ENCODE results near the gene C16orf92.

C16orf92 gene, protein sequence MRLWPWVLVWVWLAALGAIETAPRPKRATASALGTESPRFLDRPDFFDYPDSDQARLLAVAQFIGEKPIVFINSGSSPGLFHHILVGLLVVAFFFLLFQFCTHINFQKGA

DNA sequence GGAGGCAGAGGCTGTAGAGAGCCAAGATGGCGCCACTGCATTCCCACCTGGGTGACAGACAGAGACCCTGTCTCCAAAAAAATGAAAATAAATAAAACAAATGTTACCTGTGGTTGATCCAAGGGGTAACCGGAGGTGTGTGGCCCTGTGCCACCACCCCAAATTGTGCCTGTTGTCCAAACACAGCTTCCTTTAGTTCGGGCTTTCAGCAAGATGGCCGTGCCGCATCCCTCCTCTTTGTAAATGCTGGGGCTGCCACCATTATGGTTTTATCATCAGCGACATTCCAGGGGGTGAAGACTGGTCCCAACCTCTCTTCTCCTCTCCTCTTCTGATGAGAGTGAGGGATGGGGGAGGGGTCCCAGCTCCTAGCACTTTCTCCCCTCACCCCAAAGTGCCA lies at the start of gene C16orf92:
TSS of gene C16orf92 (plus strand) at position 312 of the 400 bp plus-strand sequence. CDS start 143 bp downstream, outside the sequence.
- DNase-seq (ENCODE audit: low spot score): no peak

DNA sequence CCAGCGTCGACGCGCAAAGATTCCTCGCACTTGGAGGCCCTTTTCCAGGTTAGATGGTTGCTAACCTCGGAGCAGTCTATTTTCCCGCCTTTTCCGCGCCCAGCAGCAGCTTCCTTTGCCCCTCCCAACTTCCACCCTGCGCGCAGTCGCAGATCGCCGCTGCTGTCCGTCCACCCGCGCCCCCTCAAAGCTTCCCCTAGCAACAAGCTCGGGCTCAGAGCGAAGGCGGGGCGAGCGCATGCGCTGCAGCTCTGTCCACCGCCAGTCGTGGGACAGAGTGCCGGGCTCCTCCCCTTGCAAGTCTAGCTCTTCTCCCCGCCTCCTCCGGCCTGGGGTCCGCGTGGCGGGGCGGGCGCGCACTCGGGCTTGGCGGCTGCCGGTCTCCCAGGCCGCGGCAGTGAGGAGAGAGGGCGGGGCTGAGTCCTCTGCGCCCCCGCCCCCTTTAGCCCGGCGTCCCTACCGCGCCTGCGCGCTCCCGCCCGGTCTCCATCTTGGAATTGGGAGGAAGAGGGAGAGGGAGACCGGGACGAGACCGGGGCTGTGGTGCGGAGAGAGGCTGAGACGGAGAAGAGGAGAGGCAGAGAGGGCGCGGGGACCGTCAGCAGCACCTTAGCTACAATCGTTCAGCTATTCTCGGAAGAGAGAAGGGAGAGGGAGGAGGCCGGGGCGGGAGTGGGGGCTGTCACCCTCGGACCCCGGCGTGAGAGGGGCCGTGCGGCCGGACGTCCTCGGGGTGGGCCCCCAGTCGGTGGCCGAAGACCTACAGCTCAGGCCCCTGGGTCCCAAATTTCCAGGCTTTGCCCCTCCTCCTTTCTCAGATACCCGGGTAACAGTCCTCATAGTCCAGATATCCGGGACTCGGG lies 49.4 kb upstream of the C16orf92 start, which contains the start of gene TAOK2:
TSS of gene TAOK2 (plus strand) at position 485 of the 863 bp plus-strand sequence. CDS start 3,905 bp downstream, outside the sequence.
- DNase-seq (ENCODE audit: low spot score): peak; percentile 100

DNA sequence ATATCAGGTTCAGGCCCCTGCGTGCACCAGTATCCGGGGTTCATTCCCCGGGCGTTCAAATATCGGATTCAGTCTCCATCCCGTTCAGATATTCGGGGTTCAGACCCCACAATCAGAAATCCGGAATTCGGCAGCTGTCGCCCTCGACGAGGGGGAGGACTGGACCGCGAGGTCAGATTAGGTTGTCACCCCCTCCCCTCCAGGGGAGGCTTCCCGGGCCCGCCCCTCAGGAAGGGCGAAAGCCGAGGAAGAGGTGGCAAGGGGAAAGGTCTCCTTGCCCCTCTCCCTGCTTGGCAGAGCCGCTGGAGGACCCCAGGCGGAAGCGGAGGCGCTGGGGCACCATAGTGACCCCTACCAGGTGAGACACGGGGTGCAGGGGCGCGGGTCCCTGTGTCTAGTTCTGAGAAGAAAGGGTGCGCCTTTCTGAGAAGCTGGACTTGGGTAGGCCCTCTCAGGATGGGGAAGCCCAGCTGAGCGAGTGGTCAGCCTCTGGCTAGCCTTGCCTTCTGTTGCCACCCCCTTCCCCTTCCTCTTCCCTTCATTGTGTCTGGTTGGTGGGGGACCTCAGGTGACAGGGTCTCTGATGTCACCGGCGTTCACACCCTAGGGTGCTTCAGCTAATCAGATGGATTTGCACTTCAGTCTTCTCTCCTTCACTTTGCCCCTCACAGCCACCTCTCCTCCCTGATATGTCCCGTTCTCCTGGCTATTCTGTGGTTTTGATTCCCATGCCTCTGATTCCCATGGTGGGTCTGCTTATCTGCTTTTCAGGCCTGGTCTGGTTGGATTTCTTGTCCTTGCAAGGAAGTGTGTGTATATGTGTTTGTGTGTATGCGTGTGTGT lies 48.5 kb upstream of the C16orf92 start:
- no peak for DNase-seq (ENCODE audit: low spot score)

DNA sequence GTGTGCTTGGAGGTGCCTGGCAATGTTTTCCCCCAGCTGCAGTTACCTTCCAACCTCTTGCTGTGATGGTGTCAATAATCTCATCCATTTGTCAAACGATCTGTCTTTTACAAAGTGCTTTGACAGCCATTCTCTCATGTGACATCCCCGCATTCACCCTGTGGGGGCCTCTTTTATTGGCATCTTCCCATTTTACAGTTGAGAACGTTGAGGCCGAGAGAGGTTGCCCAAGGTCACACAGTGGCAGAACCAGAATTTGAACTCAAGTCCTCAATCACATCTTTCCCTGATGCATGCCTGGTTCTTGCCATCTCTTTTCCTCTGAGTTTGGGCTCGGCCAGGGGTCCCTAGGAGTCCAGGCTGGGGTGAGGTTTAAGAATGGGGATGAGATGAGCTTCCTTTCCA lies 47.9 kb upstream of the C16orf92 start:
- no peak for DNase-seq (ENCODE audit: low spot score)

DNA sequence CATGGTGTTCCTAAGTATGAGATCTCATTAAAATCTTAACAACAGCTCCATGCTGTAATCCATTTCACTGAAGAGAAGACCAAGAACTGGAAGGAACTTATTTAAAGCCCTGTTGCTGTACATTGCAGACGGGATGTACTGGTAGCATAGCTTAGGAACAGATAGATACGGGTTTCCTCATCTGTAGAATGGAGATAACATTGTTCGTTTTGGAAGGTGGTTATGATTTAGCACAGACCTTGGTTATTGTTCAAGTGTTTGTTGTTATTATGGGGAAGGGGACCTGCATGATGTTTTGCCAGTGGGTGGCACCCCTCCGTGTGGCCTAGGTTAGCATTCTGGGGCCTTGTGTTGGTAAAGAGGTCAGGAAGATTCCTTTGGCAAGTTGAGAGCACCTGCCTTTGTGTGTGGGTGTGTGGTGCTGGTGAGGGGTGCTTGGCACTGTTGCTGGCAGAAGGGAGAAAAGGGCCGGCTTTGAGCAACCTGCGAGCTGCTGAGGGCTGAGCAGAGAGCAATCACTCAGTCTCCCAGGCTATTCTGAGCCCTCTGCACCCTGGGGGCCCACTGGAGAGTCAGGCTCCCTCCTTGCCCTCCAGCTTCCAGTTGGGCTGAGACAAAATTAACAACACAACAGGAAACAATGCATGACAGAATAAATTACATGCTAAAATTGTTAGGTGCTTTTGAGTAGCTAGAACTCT lies 47.0 kb upstream of the C16orf92 start:
- no peak for DNase-seq (ENCODE audit: low spot score)

DNA sequence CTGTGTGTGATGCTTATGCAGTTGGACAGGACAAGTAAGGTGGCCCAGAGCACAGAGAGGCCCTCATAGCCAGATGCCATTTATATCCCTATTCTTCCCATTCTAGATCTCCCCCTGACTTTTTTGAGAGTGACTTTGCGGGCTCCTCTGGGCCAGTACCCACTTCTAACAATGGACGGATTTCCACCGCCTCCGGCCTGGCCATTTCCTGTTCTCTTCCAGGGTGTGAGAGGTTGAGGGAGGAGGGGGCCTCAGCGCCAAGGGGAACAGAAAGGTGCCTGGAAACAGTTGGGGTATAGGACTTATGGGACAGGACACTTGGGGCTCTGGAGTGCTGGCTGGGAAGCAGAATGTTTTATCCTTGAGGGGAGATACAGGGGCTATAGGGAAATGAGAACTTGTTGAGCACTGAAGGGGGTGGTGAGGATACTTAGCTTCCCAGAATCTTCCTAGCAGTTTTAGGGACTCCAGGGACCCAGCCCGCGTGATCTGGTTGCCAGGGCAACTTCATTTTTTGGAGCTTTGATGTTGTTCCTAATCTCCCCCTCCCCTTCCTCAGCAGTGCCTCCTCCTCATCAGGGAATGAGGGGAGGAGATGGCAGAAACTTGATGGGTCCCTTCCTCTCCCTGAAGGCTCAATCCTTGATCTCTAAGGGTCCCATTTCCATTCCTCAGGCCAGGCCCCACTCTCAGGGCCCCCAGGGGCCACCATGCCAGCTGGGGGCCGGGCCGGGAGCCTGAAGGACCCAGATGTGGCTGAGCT lies 45.8 kb upstream of the C16orf92 start:
- no peak for DNase-seq (ENCODE audit: low spot score)

DNA sequence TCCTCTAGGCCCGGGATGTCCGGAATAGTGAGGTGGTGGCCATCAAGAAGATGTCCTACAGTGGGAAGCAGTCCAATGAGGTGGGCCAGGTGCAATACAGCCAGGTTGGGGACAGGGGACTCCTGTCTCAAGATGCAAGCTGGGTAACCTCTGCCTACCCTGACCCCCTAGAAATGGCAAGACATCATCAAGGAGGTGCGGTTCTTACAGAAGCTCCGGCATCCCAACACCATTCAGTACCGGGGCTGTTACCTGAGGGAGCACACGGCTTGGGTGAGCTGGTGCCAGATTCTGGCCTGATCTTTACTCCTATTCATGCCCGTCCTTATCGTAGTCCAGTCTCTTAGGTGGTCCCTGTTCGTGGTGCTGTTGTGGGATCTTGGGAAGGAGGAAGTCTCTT lies 44.9 kb upstream of the C16orf92 start:
- no peak for DNase-seq (ENCODE audit: low spot score)

DNA sequence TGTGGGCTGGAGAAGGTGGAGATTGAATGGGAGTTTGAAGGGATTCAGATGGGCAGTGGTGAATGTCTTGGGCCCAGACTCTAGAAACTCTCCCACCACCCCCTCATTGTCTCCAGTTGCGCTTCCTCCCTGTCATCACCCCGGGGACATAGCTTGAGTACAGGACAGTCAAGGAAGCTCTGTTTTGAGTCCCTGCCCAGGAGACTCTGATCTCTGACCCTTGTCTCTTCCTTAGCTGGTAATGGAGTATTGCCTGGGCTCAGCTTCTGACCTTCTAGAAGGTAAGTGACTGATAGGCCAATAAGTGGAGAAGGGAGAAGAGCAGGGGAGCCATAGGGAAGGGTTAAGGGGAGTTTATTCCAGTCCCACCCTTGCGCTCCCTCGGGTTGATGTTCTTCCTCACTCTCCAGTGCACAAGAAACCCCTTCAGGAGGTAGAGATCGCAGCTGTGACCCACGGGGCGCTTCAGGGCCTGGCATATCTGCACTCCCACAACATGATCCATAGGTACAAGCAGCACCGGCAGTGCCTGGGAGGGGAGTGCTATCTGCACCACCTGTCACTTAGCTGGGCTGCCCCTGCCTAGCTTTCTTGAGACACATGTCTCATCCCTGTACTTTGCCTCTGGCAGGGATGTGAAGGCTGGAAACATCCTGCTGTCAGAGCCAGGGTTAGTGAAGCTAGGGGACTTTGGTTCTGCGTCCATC lies 44.3 kb upstream of the C16orf92 start:
- DNase-seq (ENCODE audit: low spot score): no peak

DNA sequence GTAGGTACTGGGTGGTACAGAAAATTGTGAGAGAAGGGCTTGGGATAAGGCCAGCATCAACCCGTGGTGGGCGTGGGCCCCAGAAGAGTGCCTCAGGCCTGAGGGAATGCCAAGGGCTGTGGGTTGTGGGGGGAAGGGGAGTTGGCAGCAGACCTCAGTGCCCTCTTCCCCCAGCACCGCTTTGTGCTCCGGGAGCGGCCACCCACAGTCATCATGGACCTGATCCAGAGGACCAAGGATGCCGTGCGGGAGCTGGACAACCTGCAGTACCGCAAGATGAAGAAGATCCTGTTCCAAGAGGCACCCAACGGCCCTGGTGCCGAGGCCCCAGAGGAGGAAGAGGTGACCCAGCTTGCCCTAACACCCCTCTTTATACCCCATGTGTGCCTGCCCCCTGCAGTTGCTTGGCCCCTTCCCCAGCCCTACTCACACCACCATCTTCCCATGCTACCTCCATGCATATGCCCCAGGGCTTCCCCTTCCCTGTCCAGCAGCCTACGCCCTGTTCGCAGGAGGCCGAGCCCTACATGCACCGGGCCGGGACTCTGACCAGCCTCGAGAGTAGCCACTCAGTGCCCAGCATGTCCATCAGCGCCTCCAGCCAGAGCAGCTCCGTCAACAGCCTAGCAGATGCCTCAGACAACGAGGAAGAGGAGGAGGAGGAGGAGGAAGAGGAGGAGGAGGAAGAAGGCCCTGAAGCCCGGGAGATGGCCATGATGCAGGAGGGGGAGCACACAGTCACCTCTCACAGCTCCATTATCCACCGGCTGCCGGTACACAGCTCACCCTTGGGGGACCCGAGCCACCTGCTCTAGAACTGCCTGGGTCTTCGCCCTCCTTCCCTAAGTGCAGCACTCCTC lies 40.2 kb upstream of the C16orf92 start:
- no peak for DNase-seq (ENCODE audit: low spot score)

DNA sequence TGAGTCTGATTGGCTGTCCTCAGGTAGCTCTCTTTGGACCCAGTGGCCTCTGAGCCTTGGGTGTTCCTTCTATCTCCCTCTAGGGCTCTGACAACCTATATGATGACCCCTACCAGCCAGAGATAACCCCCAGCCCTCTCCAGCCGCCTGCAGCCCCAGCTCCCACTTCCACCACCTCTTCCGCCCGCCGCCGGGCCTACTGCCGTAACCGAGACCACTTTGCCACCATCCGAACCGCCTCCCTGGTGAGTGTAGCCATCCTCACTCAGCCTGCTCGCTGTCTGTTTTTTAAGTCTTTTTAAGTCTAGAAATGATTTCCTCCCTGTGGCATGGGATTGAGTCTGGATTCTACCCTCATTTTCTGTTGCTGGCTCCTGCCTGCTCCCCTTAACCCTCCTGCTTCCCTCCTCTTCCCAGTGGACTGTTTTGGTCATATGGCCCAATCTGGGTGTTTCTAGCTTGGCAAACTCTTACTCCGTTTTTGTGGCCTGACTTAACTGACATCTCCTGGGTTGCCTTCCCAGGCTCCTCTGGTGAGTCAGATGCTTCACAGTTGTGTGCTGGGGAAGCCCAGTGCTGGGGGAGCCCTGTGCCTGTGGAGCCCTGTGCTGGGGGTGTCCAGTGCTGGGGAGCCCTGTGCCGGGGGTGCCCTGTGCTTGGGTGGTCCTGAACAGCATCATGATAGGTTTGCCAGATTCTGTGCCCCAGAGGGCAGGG lies 39.4 kb upstream of the C16orf92 start:
- no peak for DNase-seq (ENCODE audit: low spot score)

DNA sequence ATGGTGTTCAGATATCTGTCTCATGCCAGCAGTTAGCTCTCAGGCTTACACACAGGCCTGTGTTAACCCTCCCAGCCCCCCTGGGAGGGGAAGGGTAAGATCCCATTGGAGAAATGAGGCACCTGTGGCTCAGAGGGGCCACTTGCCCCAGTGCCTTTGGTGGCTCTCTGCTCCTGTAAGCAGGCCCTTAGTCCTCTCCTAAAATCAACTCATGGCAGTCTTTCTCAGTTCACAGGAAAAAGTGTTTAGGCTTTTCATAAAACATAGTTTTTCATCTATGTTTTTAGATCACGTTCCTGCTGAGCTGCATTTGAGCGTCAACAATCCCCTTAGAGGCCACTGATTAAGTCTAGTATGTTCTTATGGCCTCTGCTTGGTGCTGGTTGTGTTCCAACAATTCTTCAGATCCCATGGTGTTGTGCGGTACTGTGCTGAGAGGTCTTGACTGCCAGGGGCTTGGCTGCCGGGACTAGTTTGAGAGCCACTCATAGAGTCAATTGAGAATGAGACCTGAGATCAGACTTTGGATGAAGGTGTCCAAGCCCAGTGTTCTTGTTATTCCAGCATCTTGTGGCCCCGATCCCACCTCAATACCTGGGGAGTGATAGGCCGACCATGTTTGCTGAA lies 38.7 kb upstream of the C16orf92 start:
- DNase-seq (ENCODE audit: low spot score): no peak

DNA sequence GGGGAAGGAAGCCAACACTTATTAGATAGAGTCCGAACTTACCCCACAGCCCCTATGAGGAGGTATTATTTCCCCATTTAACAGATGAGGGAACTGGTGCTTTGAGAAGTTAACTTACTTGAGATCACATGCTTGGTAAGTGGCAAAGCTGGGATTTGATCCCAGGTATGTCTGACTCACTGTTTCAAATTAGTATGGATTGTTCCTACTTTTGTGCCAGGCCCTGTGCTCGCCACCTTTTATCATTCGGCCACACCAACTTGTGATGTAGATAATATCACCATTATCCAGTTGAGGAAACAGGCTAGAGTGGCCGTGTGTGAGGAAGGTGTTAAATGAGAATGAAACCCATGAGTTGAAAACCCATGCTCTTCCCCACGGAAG lies 38.2 kb upstream of the C16orf92 start:
- DNase-seq (ENCODE audit: low spot score): no peak

DNA sequence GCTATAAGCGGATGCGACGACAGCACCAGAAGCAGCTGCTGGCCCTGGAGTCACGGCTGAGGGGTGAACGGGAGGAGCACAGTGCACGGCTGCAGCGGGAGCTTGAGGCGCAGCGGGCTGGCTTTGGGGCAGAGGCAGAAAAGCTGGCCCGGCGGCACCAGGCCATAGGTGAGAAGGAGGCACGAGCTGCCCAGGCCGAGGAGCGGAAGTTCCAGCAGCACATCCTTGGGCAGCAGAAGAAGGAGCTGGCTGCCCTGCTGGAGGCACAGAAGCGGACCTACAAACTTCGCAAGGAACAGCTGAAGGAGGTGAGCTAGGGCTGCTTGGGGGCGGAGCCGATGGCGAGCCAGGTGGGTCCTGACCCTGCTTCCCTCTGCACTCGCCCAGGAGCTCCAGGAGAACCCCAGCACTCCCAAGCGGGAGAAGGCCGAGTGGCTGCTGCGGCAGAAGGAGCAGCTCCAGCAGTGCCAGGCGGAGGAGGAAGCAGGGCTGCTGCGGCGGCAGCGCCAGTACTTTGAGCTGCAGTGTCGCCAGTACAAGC lies 37.7 kb upstream of the C16orf92 start:
- no peak for DNase-seq (ENCODE audit: low spot score)

DNA sequence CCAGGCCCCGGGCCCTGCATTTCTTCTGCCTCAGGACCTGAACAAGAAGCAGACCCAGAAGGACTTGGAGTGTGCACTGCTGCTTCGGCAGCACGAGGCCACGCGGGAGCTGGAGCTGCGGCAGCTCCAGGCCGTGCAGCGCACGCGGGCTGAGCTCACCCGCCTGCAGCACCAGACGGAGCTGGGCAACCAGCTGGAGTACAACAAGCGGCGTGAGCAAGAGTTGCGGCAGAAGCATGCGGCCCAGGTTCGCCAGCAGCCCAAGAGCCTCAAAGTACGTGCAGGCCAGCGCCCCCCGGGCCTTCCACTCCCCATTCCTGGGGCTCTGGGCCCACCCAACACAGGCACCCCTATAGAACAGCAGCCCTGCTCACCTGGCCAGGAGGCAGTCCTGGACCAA lies 36.8 kb upstream of the C16orf92 start:
- DNase-seq (ENCODE audit: low spot score): no peak

DNA sequence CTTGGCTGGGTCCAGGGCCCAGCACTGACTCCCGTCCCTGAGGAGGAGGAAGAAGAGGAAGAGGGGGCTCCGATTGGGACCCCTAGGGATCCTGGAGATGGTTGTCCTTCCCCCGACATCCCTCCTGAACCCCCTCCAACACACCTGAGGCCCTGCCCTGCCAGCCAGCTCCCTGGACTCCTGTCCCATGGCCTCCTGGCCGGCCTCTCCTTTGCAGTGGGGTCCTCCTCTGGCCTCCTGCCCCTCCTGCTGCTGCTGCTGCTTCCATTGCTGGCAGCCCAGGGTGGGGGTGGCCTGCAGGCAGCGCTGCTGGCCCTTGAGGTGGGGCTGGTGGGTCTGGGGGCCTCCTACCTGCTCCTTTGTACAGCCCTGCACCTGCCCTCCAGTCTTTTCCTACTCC lies 36.1 kb upstream of the C16orf92 start:
- DNase-seq (ENCODE audit: low spot score): no peak

DNA sequence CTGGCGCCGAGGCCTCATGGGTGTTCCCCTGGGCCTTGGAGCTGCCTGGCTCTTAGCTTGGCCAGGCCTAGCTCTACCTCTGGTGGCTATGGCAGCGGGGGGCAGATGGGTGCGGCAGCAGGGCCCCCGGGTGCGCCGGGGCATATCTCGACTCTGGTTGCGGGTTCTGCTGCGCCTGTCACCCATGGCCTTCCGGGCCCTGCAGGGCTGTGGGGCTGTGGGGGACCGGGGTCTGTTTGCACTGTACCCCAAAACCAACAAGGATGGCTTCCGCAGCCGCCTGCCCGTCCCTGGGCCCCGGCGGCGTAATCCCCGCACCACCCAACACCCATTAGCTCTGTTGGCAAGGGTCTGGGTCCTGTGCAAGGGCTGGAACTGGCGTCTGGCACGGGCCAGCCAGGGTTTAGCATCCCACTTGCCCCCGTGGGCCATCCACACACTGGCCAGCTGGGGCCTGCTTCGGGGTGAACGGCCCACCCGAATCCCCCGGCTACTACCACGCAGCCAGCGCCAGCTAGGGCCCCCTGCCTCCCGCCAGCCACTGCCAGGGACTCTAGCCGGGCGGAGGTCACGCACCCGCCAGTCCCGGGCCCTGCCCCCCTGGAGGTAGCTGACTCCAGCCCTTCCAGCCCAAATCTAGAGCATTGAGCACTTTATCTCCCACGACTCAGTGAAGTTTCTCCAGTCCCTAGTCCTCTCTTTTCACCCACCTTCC lies 35.5 kb upstream of the C16orf92 start:
- no peak for DNase-seq (ENCODE audit: low spot score)

DNA sequence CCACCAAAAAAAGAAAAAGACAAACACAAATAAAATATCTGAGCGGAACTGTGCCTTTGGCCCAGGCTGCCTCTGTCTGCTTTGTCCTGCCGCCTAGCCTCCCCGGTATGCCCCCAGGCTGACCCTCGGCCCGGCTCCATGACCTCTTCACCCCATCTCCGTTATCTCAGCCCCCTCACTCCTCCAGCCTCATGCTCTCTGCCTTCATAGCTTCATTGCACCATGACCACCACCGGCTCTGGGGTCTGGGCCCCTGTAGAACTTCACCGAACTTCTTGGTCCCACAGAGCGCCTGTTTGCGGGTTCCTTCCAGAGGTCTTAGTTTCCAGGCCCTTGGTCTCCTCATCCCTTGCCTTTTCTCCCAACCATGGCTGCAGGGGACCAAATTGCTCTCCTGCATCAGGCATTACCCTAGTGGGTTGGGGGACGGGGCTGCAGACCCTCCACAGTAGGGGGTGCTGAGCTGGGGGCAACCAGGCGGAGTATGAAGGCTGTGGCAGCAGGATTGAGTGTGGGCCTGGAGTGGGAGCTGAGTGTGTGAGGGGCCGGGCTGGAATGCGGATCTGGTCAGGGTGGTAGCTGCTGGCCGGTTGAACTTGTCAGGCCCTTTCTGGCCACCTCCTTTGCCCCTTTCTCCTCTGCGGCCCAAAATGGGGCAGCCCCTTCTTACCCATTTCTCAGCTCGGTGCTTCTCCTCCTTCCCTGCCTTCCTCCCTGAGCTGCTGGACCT lies 34.5 kb upstream of the C16orf92 start:
- DNase-seq (ENCODE audit: low spot score): no peak
